Esophagus squamous epithelium (tissue), 4 donors: Measurements from ENCODE around the gene CHIC2.

ENCODE experiments used
- POLR2A ChIP-seq, 4 donors: fragments of 450-650 bp; IDR thresholded peaks; one replicate each; pipeline ENCODE4 v1.6.1; 2017; ENCODE audit warnings: antibody characterized with exemption in 4 of 4, mild to moderate bottlenecking in 4 of 4, moderate library complexity in 3 of 4
- TF ChIP-seq, protein P1 (sequence below), 6 experiments: fragments of 450-650 bp in 4 of 6; fragments of 200-600 bp in 2 of 6; sonication (generic) in 2 of 6; IDR thresholded peaks; one replicate each; pipeline ENCODE4 v1.5.1; 2016 to 2019; ENCODE audit warnings: antibody characterized with exemption in 6 of 6, mild to moderate bottlenecking in 4 of 6, moderate library complexity in 4 of 6

- TF ChIP-seq POLR2A (IDR thresholded peaks at IDR 0.05), result no peak
- TF ChIP-seq, protein P1, sequence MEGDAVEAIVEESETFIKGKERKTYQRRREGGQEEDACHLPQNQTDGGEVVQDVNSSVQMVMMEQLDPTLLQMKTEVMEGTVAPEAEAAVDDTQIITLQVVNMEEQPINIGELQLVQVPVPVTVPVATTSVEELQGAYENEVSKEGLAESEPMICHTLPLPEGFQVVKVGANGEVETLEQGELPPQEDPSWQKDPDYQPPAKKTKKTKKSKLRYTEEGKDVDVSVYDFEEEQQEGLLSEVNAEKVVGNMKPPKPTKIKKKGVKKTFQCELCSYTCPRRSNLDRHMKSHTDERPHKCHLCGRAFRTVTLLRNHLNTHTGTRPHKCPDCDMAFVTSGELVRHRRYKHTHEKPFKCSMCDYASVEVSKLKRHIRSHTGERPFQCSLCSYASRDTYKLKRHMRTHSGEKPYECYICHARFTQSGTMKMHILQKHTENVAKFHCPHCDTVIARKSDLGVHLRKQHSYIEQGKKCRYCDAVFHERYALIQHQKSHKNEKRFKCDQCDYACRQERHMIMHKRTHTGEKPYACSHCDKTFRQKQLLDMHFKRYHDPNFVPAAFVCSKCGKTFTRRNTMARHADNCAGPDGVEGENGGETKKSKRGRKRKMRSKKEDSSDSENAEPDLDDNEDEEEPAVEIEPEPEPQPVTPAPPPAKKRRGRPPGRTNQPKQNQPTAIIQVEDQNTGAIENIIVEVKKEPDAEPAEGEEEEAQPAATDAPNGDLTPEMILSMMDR (IDR thresholded peaks at IDR 0.05), result no peak
These were observed 26.0 kb upstream of the CHIC2 start for GRCh38 chr4:54090404-54090803.
